Activated naive CD4-positive, alpha-beta T cell treated with anti-CD3 and anti-CD28 coated beads, Interleukin-2, amount 50 U/mL, for 24 hours (primary cell): Measurements from ENCODE around the gene SH3RF3.

Experiments
- H3K27ac Mint-ChIP-seq: one replicate; pipeline ENCODE4 v1.8.0; 2021; ENCODE audit warnings: mild to moderate bottlenecking, mixed read lengths
- H3K27me3 Mint-ChIP-seq: one replicate; pipeline ENCODE4 v1.8.0; 2021; ENCODE audit warnings: mixed read lengths
- H3K36me3 Mint-ChIP-seq: one replicate; pipeline ENCODE4 v1.8.0; 2021; ENCODE audit warnings: mixed read lengths
- H3K4me1 Mint-ChIP-seq: one replicate; pipeline ENCODE4 v1.8.0; 2021; ENCODE audit warnings: mixed read lengths
- H3K4me3 Mint-ChIP-seq: one replicate; pipeline ENCODE4 v1.8.0; 2021; ENCODE audit warnings: mild to moderate bottlenecking, mixed read lengths
- H3K9me3 Mint-ChIP-seq: one replicate; pipeline ENCODE4 v1.8.0; 2021; ENCODE audit warnings: mixed read lengths

Gene SH3RF3

DNA sequence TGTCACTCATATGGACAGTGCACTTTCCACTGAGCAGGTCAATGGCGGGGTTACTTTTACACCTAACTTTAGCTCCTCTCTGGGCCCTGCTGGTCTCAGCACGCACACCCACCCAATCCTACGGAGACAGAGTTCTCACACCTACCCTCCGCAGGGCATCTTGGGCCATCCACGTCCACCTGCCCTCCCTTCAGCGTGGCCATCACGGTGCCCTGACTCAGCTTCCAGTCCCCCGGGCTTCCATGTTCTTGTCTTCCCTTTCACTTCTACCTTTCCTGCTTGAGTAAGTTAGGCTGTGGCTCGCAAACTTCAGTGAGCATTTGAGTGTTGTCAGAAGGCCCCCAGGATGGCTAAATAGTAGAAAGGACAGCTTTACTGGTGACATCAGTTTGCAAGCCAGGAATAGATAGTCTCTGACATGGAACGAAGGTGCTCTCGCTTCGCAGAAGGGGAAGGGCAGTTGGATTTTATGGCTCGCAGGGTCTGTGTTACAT, 252.4 kb downstream of the SH3RF3 start:
- H3K27ac Mint-ChIP-seq: no peak overlapping the region
- no peak overlapping the region for H3K4me3 Mint-ChIP-seq

DNA sequence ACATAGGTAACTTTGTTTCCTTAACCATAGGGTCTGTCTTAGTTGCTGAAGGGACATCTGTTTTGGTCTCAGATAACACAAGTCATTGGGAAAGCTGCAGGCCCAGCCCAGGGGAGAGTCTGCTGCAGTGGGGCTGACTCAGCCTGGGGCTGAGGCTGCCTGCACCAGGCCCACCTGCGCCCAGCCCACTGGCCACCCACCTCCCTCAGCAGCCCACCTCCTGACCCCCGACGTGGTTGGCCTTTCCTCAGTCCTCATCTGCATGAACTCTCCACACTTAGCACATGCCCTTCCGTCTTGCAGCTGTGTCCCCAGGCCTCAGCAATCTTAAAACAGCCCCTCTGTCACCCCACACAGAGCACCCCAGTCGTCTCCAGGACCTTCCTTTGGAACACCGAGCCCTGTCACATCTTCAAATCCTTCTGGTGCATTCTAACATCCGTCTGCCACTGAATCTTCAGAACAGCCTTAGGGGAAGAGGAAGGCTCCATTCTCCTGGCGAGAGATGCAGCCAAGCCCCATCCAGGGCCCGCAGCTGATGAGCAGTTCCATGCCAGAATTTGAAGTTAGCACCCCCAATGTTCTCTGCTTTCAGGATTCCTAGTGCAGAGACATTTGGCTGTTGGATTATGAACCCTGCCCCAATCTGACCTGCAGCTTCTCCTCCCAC, 253.4 kb downstream of the SH3RF3 start:
- Mint-ChIP-seq H3K4me1 (no peaks in the 10 kb centered on the region), H3K27me3 (no peaks in the 10 kb centered on the region), H3K27ac (no peak overlapping the region), H3K36me3 (peaks cover 2% of the 10 kb centered on the region), H3K9me3 (no peaks in the 10 kb centered on the region), H3K4me3 (no peak overlapping the region)

More for the DNA sequence above, 252.4 kb downstream of the SH3RF3 start:
- Mint-ChIP-seq H3K36me3 (peaks cover 2% of the 10 kb centered on the region), H3K27me3 (no peaks in the 10 kb centered on the region), H3K4me1 (no peaks in the 10 kb centered on the region), H3K9me3 (no peaks in the 10 kb centered on the region)

- Mint-ChIP-seq H3K9me3 (no peaks in the 10 kb centered on the region), H3K4me3 (no peak overlapping the region), H3K27ac (no peak overlapping the region), H3K36me3 (peaks cover 4% of the 10 kb centered on the region), H3K4me1 (no peaks in the 10 kb centered on the region), H3K27me3 (no peaks in the 10 kb centered on the region)
Observed at GRCh38 chr2:109382951-109383350, 253.9 kb downstream of the SH3RF3 start.

GRCh38 chr2:109383505-109384307, 254.7 kb downstream of the SH3RF3 start:
- Mint-ChIP-seq H3K27ac (no peak overlapping the region), H3K36me3 (peaks cover 4% of the 10 kb centered on the region), H3K27me3 (no peaks in the 10 kb centered on the region), H3K9me3 (no peaks in the 10 kb centered on the region), H3K4me1 (no peaks in the 10 kb centered on the region), H3K4me3 (no peak overlapping the region)

GRCh38 chr2:109384308-109385271, 255.6 kb downstream of the SH3RF3 start:
- peaks cover 4% of the 10 kb centered on the region for H3K36me3 Mint-ChIP-seq
- no peak overlapping the region for H3K27ac Mint-ChIP-seq
- no peak overlapping the region for H3K4me3 Mint-ChIP-seq

GRCh38 chr2:109385506-109385905, 256.5 kb downstream of the SH3RF3 start:
- H3K36me3 Mint-ChIP-seq: peaks cover 4% of the 10 kb centered on the region
- no peak overlapping the region for H3K27ac Mint-ChIP-seq
- H3K4me3 Mint-ChIP-seq: no peak overlapping the region
- no peaks in the 10 kb centered on the region for H3K4me1 Mint-ChIP-seq
- no peaks in the 10 kb centered on the region for H3K9me3 Mint-ChIP-seq
- no peaks in the 10 kb centered on the region for H3K27me3 Mint-ChIP-seq

More at GRCh38 chr2:109384308-109385271, 255.6 kb downstream of the SH3RF3 start:
- Mint-ChIP-seq H3K4me1 (no peaks in the 10 kb centered on the region), H3K9me3 (no peaks in the 10 kb centered on the region), H3K27me3 (no peaks in the 10 kb centered on the region)

DNA sequence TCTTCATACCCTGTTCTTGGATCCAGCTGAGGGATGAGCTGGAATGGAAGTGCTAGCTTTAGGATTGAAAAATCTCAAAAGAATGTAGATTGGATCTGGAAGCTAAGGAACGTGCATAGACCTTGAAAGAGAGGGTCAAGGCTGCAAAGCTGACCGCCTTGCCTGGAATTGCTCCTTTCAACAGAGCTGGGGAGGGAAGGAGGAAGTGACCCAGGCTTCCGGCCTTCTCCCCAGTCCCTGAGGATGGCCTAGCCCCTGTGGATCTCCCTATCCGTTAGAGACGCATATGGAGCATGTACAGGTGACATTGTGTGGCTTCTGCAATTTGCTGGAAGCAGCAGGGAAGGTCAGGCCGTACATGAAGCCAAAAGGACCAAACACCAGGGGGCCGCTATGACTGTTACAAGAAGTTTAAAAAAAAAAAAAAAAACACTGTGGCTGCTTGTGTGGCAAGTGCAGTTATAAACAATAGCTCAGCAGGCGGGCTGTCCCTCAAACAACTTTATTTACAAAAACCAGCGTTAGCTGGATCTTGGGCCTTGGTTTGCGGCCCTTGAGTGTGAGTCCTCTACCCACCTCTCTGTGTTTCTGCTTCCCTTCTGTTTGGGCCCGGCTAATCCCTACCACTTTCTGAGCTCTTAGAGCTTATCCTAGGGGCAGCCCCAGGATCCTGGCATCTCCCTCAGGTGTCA, 257.1 kb downstream of the SH3RF3 start:
- peaks cover 4% of the 10 kb centered on the region for H3K36me3 Mint-ChIP-seq

GRCh38 chr2:109387221-109387735, 258.3 kb downstream of the SH3RF3 start:
- Mint-ChIP-seq H3K4me1 (no peaks in the 10 kb centered on the region), H3K4me3 (no peak overlapping the region), H3K36me3 (peaks cover 4% of the 10 kb centered on the region), H3K27me3 (no peaks in the 10 kb centered on the region), H3K27ac (no peak overlapping the region), H3K9me3 (no peaks in the 10 kb centered on the region)

More for the DNA sequence above, 257.1 kb downstream of the SH3RF3 start:
- no peak overlapping the region for H3K27ac Mint-ChIP-seq
- H3K27me3 Mint-ChIP-seq: no peaks in the 10 kb centered on the region
- no peaks in the 10 kb centered on the region for H3K9me3 Mint-ChIP-seq
- no peaks in the 10 kb centered on the region for H3K4me1 Mint-ChIP-seq
- no peak overlapping the region for H3K4me3 Mint-ChIP-seq

DNA sequence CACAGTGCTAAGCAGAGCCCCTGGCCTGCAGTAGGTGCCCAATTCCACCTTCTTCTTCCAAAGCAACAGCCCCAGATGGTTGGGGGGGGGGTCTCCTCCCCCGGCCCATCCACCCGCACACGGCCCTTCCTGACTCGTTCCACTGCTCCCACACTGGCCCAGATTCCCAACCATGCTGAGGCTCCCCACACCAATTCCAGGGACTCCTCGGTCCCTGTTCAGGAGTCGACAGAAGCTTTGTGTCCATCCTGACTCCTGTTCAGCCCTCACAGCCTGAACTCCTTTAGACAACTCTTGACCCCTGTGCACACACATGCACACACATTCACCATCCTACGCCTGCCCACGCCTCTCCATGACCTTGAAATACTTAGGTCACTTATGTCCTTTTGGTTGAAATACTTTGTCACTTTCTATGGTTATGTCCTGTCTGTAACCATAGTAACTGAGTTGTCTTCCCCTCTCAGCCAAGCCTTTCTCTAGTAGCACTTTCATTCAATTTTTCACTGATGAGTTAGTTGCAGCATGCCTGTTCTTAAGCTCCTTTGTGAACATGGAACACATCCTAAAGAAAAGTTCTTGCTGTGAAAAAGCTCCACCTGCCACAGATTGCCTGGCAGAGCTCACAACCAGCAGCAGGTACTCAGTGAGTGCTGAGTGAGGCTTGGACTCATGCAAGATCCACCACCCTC, 258.9 kb downstream of the SH3RF3 start:
- H3K4me1 Mint-ChIP-seq: no peaks in the 10 kb centered on the region
- H3K4me3 Mint-ChIP-seq: no peak overlapping the region
- no peaks in the 10 kb centered on the region for H3K27me3 Mint-ChIP-seq
- no peak overlapping the region for H3K27ac Mint-ChIP-seq
- H3K36me3 Mint-ChIP-seq: peaks cover 4% of the 10 kb centered on the region
- no peaks in the 10 kb centered on the region for H3K9me3 Mint-ChIP-seq

DNA sequence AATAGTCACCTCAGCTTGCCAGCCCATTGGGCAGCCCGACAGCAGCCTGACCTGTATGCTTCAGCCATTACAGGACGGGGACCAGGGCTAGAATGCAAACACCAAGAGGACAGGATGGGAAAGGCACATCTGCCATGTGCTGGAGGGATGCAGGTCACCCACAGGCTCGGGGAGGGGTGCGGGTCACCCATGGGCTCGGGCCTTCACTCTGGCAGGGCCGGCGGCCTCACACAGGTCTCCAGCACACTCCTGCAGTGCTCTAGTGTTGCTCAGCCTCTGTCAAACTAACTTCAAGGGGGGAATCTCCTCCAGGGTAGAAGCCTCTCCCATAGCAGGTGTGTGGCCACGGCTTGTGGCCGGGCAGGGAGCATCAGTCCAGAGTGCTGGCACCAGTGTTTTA, 262.2 kb downstream of the SH3RF3 start:
- Mint-ChIP-seq H3K36me3 (peaks cover 2% of the 10 kb centered on the region), H3K4me1 (peaks cover 6% of the 10 kb centered on the region), H3K27me3 (no peaks in the 10 kb centered on the region), H3K27ac (no peak overlapping the region), H3K9me3 (no peaks in the 10 kb centered on the region), H3K4me3 (no peak overlapping the region)

GRCh38 chr2:109392140-109392539, 263.1 kb downstream of the SH3RF3 start:
- Mint-ChIP-seq H3K27me3 (no peaks in the 10 kb centered on the region), H3K4me3 (no peak overlapping the region), H3K27ac (no peak overlapping the region)

DNA sequence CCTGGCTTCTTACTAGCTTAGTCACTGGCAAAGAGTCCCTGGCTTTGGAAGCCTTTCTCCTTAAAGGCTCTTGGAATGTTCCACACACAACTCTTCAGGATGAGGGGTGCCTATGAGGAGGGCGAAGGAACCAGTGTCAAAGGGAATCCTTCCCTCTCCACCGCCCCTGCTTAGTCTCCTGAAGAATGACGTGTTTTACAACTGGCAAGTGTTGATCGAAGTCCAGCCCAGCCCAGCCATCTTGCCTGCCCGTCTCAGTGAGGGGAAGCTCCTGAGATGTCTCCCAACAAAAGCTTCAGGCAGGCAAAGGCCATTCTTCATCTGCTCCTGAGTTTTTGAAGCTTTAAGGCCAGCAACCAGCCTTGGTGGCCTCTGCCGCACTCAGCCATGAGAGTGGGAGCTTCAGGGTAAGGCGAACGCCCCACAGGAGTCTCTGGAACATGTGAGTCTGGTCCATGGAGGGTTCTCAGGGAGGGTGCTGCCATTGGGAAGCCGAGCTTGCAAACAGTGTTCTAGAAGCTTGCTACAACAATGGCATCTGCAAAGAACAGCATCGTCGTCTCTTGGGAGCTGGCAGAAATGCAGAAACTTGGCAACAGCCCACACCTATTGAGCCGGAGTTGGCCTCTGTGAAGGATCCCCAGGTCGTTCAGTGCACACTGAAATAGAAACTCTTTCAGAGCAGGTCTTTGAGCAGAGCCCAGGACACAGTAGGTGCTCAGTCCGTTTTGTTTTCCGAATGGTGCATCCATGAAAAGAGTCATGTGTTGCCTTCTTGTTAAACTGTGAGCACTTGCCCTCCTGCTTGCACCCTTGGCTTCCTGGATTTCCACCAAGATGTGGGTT, 264.0 kb downstream of the SH3RF3 start:
- H3K9me3 Mint-ChIP-seq: no peaks in the 10 kb centered on the region
- no peaks in the 10 kb centered on the region for H3K36me3 Mint-ChIP-seq
- H3K27me3 Mint-ChIP-seq: no peaks in the 10 kb centered on the region
- no peak overlapping the region for H3K27ac Mint-ChIP-seq
- H3K4me1 Mint-ChIP-seq: peaks cover 18% of the 10 kb centered on the region
- H3K4me3 Mint-ChIP-seq: no peak overlapping the region

More at GRCh38 chr2:109392140-109392539, 263.1 kb downstream of the SH3RF3 start:
- H3K9me3 Mint-ChIP-seq: no peaks in the 10 kb centered on the region
- H3K36me3 Mint-ChIP-seq: peaks cover 2% of the 10 kb centered on the region
- H3K4me1 Mint-ChIP-seq: peaks cover 10% of the 10 kb centered on the region

GRCh38 chr2:109393662-109393972, 264.6 kb downstream of the SH3RF3 start:
- H3K27ac Mint-ChIP-seq: no peak overlapping the region

More at GRCh38 chr2:109393662-109393972, 264.6 kb downstream of the SH3RF3 start:
- no peak overlapping the region for H3K4me3 Mint-ChIP-seq
- H3K27me3 Mint-ChIP-seq: no peaks in the 10 kb centered on the region
- no peaks in the 10 kb centered on the region for H3K9me3 Mint-ChIP-seq
- no peaks in the 10 kb centered on the region for H3K36me3 Mint-ChIP-seq
- H3K4me1 Mint-ChIP-seq: peaks cover 19% of the 10 kb centered on the region
